Smooth muscle cell (in vitro differentiated cells): Measurements from ENCODE around the gene FNIP1. TPM values are rescaled to one million over a fixed set of nuclear protein-coding genes. Genes with fewer than 3 reads are reported as not detected.
A peak's percentile ranks its signal among the peaks of the same experiment; 100 is the strongest.

Experiments
- DNase-seq: peaks from one replicate; lab custom pipeline; 2025; ENCODE audit not compliant: unreplicated experiment; lab: John Stamatoyannopoulos, UW
- H2AFZ ChIP-seq: fragments of 200-600 bp; sonication (generic); 2 replicates; pipeline ENCODE4 v1.6.0; 2016; ENCODE audit warnings: antibody characterized with exemption, low read depth, mild to moderate bottlenecking
- H3F3A ChIP-seq: fragments of 200-600 bp; sonication (generic); 2 replicates; pipeline ENCODE4 v1.6.0; 2017; ENCODE audit warnings: antibody characterized with exemption, low read depth
- H3K27ac ChIP-seq: fragments of 200-600 bp; sonication (generic); 2 replicates; pipeline ENCODE4 v1.5.1; 2016; ENCODE audit warnings: low read depth, mild to moderate bottlenecking
- H3K27me3 ChIP-seq: fragments of 200-600 bp; sonication (generic); 2 replicates; pipeline ENCODE4 v1.6.1; 2016; ENCODE audit warnings: low read depth, mild to moderate bottlenecking
- H3K36me3 ChIP-seq: fragments of 200-600 bp; sonication (generic); 2 replicates; pipeline ENCODE4 v1.5.1; 2016; ENCODE audit warnings: low read depth
- H3K4me1 ChIP-seq: fragments of 200-600 bp; sonication (generic); 2 replicates; pipeline ENCODE4 v1.5.1; 2016; ENCODE audit warnings: low read depth
- H3K4me2 ChIP-seq: fragments of 200-600 bp; sonication (generic); 2 replicates; pipeline ENCODE4 v1.6.0; 2016; ENCODE audit warnings: mild to moderate bottlenecking
- H3K4me3 ChIP-seq: fragments of 200-600 bp; sonication (generic); 2 replicates; pipeline ENCODE4 v1.5.1; 2016; ENCODE audit warnings: mild to moderate bottlenecking
- H3K79me2 ChIP-seq: fragments of 200-600 bp; sonication (generic); 2 replicates; pipeline ENCODE4 v1.6.0; 2016; ENCODE audit warnings: low read depth, mild to moderate bottlenecking
- H3K9ac ChIP-seq: fragments of 200-600 bp; sonication (generic); 2 replicates; pipeline ENCODE4 v1.6.0; 2016; ENCODE audit warnings: low read depth
- H3K9me3 ChIP-seq: fragments of 200-600 bp; sonication (generic); replicated peaks from 2 replicates; pipeline ENCODE4 v1.5.1; 2016; ENCODE audit warnings: low read depth
- H4K20me1 ChIP-seq: fragments of 200-600 bp; sonication (generic); 2 replicates; pipeline ENCODE4 v1.6.0; 2016; ENCODE audit warnings: low read depth
- WGBS: methylation state at CpG from one replicate; pipeline ENCODE4 v1.1.7; 2016; ENCODE audit warnings: low lambda C conversion rate; 5-methylcytosine and 5-hydroxymethylcytosine counted together
- polyA plus RNA-seq: library from polyadenylated mRNA; unstranded; fragments of >200 nt; fragmentation: Nextera tagmentation; extraction: Ambion mirVana; gene quantifications from 2 replicates; pipeline ENCODE4 v1.2.1, GENCODE V29; 2016
- total RNA-seq: library from RNA; depleted of rRNA; stranded (reverse); fragments of >200 nt; gene quantifications from 2 replicates; pipeline ENCODE4 v1.2.3, GENCODE V29; 2014
- TF ChIP-seq, protein P1 (sequence below): fragments of 200-600 bp; sonication (generic); IDR thresholded peaks from 2 replicates; pipeline ENCODE4 v1.5.1; 2017; ENCODE audit warnings: borderline replicate concordance, mild to moderate bottlenecking, antibody characterized with exemption; ENCODE audit not compliant: insufficient read depth, poor library complexity, severe bottlenecking

FNIP1 gene
- total and polyA plus RNA-seq, 2 experiments from 2014 or later, result 8.8 to 47.4 TPM

DNA sequence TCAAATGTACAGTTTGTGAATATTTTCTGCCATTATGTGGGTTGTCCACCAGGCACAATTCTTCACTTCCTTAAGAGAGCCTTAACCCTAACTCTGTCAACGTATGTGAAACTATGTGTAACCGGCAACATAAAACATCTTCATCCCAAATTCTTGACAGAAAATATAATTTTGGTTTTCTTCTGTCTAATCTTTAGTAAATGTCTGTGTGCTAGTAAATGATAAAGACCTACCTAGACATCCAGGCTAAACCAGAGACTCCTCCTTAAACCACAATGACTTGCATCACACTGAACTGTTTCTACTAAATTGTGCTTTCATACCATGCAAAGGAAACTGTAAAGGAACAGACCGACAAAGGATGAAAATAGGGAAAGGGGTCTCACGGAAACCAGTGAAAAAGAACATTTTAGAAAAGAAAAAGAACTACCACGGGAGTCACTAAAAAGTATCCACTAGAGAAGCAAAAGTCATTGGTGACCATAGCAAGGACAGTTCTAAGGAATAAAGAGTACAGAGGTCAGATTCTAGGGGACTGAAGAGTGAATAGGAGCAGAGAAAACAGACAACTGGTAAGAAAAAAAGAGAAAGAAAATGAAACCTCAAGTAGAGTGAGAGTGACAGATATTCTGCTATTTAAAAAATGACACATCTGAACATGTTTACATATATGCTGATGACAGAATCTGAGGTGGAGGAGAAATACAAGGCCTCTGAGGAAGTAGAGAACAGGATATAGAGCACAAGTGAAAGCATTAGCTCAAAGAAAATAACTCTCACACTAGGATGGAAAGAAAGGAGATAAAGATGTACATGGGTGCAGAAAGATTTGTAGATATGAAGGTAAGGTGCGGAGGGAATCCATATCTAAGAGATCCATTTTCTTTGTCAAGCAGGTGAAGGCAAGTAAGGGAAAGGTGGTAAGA lies 49.4 kb downstream of the FNIP1 start:
- TF ChIP-seq, protein P1, sequence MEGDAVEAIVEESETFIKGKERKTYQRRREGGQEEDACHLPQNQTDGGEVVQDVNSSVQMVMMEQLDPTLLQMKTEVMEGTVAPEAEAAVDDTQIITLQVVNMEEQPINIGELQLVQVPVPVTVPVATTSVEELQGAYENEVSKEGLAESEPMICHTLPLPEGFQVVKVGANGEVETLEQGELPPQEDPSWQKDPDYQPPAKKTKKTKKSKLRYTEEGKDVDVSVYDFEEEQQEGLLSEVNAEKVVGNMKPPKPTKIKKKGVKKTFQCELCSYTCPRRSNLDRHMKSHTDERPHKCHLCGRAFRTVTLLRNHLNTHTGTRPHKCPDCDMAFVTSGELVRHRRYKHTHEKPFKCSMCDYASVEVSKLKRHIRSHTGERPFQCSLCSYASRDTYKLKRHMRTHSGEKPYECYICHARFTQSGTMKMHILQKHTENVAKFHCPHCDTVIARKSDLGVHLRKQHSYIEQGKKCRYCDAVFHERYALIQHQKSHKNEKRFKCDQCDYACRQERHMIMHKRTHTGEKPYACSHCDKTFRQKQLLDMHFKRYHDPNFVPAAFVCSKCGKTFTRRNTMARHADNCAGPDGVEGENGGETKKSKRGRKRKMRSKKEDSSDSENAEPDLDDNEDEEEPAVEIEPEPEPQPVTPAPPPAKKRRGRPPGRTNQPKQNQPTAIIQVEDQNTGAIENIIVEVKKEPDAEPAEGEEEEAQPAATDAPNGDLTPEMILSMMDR, result no peak
- H3K9ac ChIP-seq, result peak overlapping the region; percentile 28
- H3K27ac ChIP-seq, result peak overlapping the region; percentile 83
- no peaks in the 10 kb centered on the region for H3K9me3 ChIP-seq
- no peaks in the 10 kb centered on the region for H3K36me3 ChIP-seq
- H3K27me3 ChIP-seq, result no peaks in the 10 kb centered on the region
- no peak overlapping the region for H2AFZ ChIP-seq
- WGBS, result 80% methylated on average over 6 of the region's 6 CpGs
- no peak overlapping the region for H3K4me3 ChIP-seq
- no peak for DNase-seq
- peaks cover 57% of the 10 kb centered on the region for H4K20me1 ChIP-seq
- H3F3A ChIP-seq, result no peaks in the 10 kb centered on the region
- H3K4me2 ChIP-seq, result peak overlapping the region; percentile 66
- H3K4me1 ChIP-seq, result no peaks in the 10 kb centered on the region
- H3K79me2 ChIP-seq, result peaks cover 71% of the 10 kb centered on the region

DNA sequence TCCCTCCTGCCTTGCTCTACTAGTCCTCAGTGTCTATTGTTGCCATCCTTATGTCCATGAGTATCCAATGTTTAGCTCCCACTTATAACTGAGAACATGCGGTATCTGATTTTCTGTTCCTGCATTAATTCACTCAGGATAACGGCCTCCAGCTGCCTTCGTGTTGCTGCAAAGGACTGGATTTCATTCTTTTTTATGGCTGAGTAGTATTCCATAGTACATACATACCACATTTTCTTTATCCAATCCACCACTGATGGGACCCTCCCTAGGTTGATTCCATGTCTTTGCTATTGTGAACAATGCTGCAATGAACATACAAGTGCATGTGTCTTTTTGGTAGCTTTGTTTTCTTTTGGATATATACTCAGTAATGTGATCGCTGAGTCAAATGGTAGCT lies 50.4 kb downstream of the FNIP1 start:
- peaks cover 47% of the 10 kb centered on the region for H4K20me1 ChIP-seq
- H3K4me3 ChIP-seq, result no peak overlapping the region
- WGBS, result 96% methylated on average over 4 of the region's 4 CpGs
- no peak overlapping the region for H3K9ac ChIP-seq
- no peaks in the 10 kb centered on the region for H3K27me3 ChIP-seq
- H3K4me1 ChIP-seq, result no peaks in the 10 kb centered on the region
- H3K36me3 ChIP-seq, result peaks cover 5% of the 10 kb centered on the region
- H3K4me2 ChIP-seq, result no peak overlapping the region
- no peaks in the 10 kb centered on the region for H3K9me3 ChIP-seq
- H3F3A ChIP-seq, result no peaks in the 10 kb centered on the region
- no peak overlapping the region for H2AFZ ChIP-seq
- H3K79me2 ChIP-seq, result peaks cover 61% of the 10 kb centered on the region
- no peak for DNase-seq
- H3K27ac ChIP-seq, result peak overlapping the region; percentile 83
- TF ChIP-seq, protein P1, result no peak

DNA sequence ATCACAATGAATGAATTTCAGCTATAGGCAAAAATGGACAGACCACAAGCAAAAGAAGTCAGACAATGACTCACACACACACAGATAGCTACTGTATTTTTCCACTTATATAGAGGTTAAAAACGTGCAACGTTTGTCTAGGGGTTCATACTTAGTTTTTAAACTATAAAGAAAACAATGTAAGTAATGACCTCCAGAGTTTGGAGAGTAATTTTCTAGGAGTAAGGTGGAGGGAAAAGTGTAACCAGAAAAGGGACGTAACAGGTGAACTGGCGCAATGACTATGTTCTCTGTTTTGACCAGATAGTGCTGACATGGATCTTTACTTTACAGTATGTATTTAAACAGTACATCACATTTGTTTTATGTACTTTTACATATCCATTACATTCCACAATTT lies 51.1 kb downstream of the FNIP1 start:
- peak overlapping the region; percentile 38 for H3K4me2 ChIP-seq
- no peaks in the 10 kb centered on the region for H3K9me3 ChIP-seq
- no peaks in the 10 kb centered on the region for H3F3A ChIP-seq
- H3K9ac ChIP-seq, result peak overlapping the region; percentile 31
- TF ChIP-seq, protein P1, result no peak
- H3K36me3 ChIP-seq, result peaks cover 7% of the 10 kb centered on the region
- no peak for DNase-seq
- no peaks in the 10 kb centered on the region for H3K27me3 ChIP-seq
- H2AFZ ChIP-seq, result no peak overlapping the region
- no peaks in the 10 kb centered on the region for H3K4me1 ChIP-seq
- no peak overlapping the region for H3K4me3 ChIP-seq
- WGBS, result 52% methylated on average over 4 of the region's 4 CpGs
- peaks cover 54% of the 10 kb centered on the region for H3K79me2 ChIP-seq
- peak overlapping the region; percentile 59 for H3K27ac ChIP-seq
- H4K20me1 ChIP-seq, result peaks cover 40% of the 10 kb centered on the region

DNA sequence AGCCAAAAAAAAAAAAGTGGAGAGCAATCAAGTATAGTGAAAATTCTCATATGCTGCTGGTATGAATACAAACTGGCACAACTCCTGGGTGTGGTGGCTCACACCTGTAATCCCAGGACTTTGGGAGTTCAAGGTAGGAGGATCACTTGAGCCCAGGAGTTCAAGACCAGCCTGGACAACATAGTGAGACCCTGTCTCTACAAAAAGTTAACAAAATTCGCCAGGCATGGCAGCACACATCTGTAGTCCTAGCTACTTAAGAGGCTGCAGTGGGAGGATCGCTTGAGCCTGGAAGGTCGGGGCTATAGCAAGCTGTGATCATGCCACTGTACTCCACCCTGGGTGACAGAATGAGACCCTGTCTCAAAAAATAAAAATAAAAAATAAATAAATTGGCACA lies 51.7 kb downstream of the FNIP1 start:
- Histone ChIP-seq H3K4me2 (peak overlapping the region; percentile 38), H3K4me1 (no peaks in the 10 kb centered on the region), H3K79me2 (peaks cover 49% of the 10 kb centered on the region), H2AFZ (no peak overlapping the region), H3K9me3 (no peaks in the 10 kb centered on the region), H3K27ac (peak overlapping the region; percentile 59), H4K20me1 (peaks cover 35% of the 10 kb centered on the region), H3K4me3 (no peak overlapping the region), H3K36me3 (peaks cover 7% of the 10 kb centered on the region), H3K27me3 (no peaks in the 10 kb centered on the region), H3F3A (no peaks in the 10 kb centered on the region), H3K9ac (no peak overlapping the region)
- DNase-seq, result no peak
- 78% methylated on average over 3 of the region's 3 CpGs for WGBS
- TF ChIP-seq, protein P1, result no peak
